Measurements from ENCODE around the gene MOB3A.

The MOB3A gene

GRCh38 chr19:2127758-2128157 lies 31.6 kb upstream of the MOB3A start:
- Histone ChIP-seq H4K20me1 (peaks cover 78 to 96% (median 93%) of the 10 kb centered on the region in 11 experiments), H3K9ac (no peak overlapping the region), H3K27ac (no peak overlapping the region), H3K4me1 (peaks cover 0 to 4% (median 0%) of the 10 kb centered on the region in 10 experiments; a peak in 1 of 20 replicates), H3K36me3 (peaks cover 85 to 94% (median 92%) of the 10 kb centered on the region in 11 experiments), H3K4me3 (no peak overlapping the region), H3K9me3 (replicated peaks in 1 of 11) (no peaks in the 10 kb centered on the region), H3K4me2 (no peak overlapping the region), H3K27me3 (no peaks in the 10 kb centered on the region)
- no peak for TF ChIP-seq Cebpa-rat (IDR thresholded peaks at IDR 0.05)

GRCh38 chr19:2126879-2127518 lies 30.9 kb upstream of the MOB3A start:
- TF ChIP-seq Cebpa-rat (IDR thresholded peaks at IDR 0.05), result no peak
- no peak overlapping the region for H3K27ac ChIP-seq
- peaks cover 85 to 94% (median 92%) of the 10 kb centered on the region in 11 experiments for H3K36me3 ChIP-seq
- H4K20me1 ChIP-seq, result peaks cover 80 to 96% (median 93%) of the 10 kb centered on the region in 11 experiments
- no peak overlapping the region for H3K4me2 ChIP-seq
- no peaks in the 10 kb centered on the region for H3K27me3 ChIP-seq
- H3K9ac ChIP-seq, result no peak overlapping the region; a peak in 1 of 22 replicates
- H3K9me3 ChIP-seq (replicated peaks in 1 of 11), result no peaks in the 10 kb centered on the region
- H3K4me1 ChIP-seq, result peaks cover 0 to 4% (median 0%) of the 10 kb centered on the region in 10 experiments; a peak in 1 of 20 replicates
- no peak overlapping the region for H3K4me3 ChIP-seq

GRCh38 chr19:2123682-2124387 lies 27.7 kb upstream of the MOB3A start:
- Histone ChIP-seq H3K27me3 (no peaks in the 10 kb centered on the region), H3K27ac (no peak overlapping the region), H3K4me2 (no peak overlapping the region), H3K4me1 (peaks cover 0 to 4% (median 0%) of the 10 kb centered on the region in 10 experiments; a peak in 1 of 20 replicates), H4K20me1 (peaks cover 75 to 96% (median 91%) of the 10 kb centered on the region in 11 experiments), H3K9me3 (replicated peaks in 1 of 11) (no peaks in the 10 kb centered on the region), H3K9ac (no peak overlapping the region), H3K4me3 (no peak overlapping the region), H3K36me3 (peaks cover 88 to 94% (median 94%) of the 10 kb centered on the region in 11 experiments)
- no peak for TF ChIP-seq Cebpa-rat (IDR thresholded peaks at IDR 0.05)

- H3K9me3 ChIP-seq (replicated peaks in 1 of 11), result no peaks in the 10 kb centered on the region
- peaks cover 96 to 100% (median 100%) of the 10 kb centered on the region in 11 experiments for H3K36me3 ChIP-seq
- no peak overlapping the region for H3K4me2 ChIP-seq
- no peak for TF ChIP-seq Cebpa-rat (IDR thresholded peaks at IDR 0.05)
- peaks cover 81 to 100% (median 96%) of the 10 kb centered on the region in 11 experiments for H4K20me1 ChIP-seq
- no peak overlapping the region for H3K9ac ChIP-seq
- no peaks in the 10 kb centered on the region for H3K27me3 ChIP-seq
- H3K4me3 ChIP-seq, result no peak overlapping the region
- no peak overlapping the region for H3K27ac ChIP-seq
- H3K4me1 ChIP-seq, result peaks cover 0 to 4% (median 0%) of the 10 kb centered on the region in 10 experiments; a peak in 1 of 20 replicates
These were observed 26.9 kb upstream of the MOB3A start for GRCh38 chr19:2122982-2123381.

- no peak for TF ChIP-seq Cebpa-rat (IDR thresholded peaks at IDR 0.05)
These were observed 26.1 kb upstream of the MOB3A start for GRCh38 chr19:2122251-2122650.

GRCh38 chr19:2121416-2122051 lies 25.4 kb upstream of the MOB3A start:
- H3K9ac ChIP-seq, result no peak overlapping the region
- no peaks in the 10 kb centered on the region for H3K27me3 ChIP-seq
- no peaks in the 10 kb centered on the region; a peak in 1 of 20 replicates for H3K4me1 ChIP-seq
- H3K4me3 ChIP-seq, result no peak overlapping the region
- no peak overlapping the region for H3K4me2 ChIP-seq
- H4K20me1 ChIP-seq, result peaks cover 75 to 100% (median 96%) of the 10 kb centered on the region in 11 experiments
- H3K36me3 ChIP-seq, result peaks cover 96 to 100% (median 100%) of the 10 kb centered on the region in 11 experiments
- no peak overlapping the region for H3K27ac ChIP-seq
- TF ChIP-seq Cebpa-rat (IDR thresholded peaks at IDR 0.05), result no peak
- no peaks in the 10 kb centered on the region for H3K9me3 ChIP-seq (replicated peaks in 1 of 11)

More at GRCh38 chr19:2122251-2122650, 26.1 kb upstream of the MOB3A start:
- Histone ChIP-seq H3K4me2 (no peak overlapping the region), H4K20me1 (peaks cover 76 to 100% (median 96%) of the 10 kb centered on the region in 11 experiments), H3K27ac (no peak overlapping the region), H3K27me3 (no peaks in the 10 kb centered on the region), H3K9ac (no peak overlapping the region), H3K36me3 (peaks cover 96 to 100% (median 100%) of the 10 kb centered on the region in 11 experiments), H3K9me3 (replicated peaks in 1 of 11) (no peaks in the 10 kb centered on the region), H3K4me3 (no peak overlapping the region), H3K4me1 (peaks cover 0 to 4% (median 0%) of the 10 kb centered on the region in 10 experiments; a peak in 1 of 20 replicates)

GRCh38 chr19:2120821-2121220 lies 24.7 kb upstream of the MOB3A start:
- TF ChIP-seq Cebpa-rat (IDR thresholded peaks at IDR 0.05), result no peak
- Histone ChIP-seq H4K20me1 (peaks cover 75 to 100% (median 96%) of the 10 kb centered on the region in 11 experiments), H3K27me3 (no peaks in the 10 kb centered on the region), H3K4me3 (no peak overlapping the region), H3K9ac (no peak overlapping the region), H3K36me3 (peaks cover 96 to 100% (median 100%) of the 10 kb centered on the region in 11 experiments), H3K4me1 (peaks cover 0 to 4% (median 0%) of the 10 kb centered on the region in 10 experiments; a peak in 1 of 20 replicates), H3K4me2 (no peak overlapping the region), H3K9me3 (replicated peaks in 1 of 11) (no peaks in the 10 kb centered on the region), H3K27ac (no peak overlapping the region)

GRCh38 chr19:2119921-2120785 lies 24.0 kb upstream of the MOB3A start:
- Histone ChIP-seq H3K9me3 (replicated peaks in 1 of 11) (no peaks in the 10 kb centered on the region), H3K36me3 (peaks cover 97 to 100% (median 100%) of the 10 kb centered on the region in 11 experiments), H3K9ac (no peak overlapping the region)

More at GRCh38 chr19:2119921-2120785, 24.0 kb upstream of the MOB3A start:
- Histone ChIP-seq H3K4me3 (no peak overlapping the region), H3K27ac (no peak overlapping the region), H3K4me1 (peaks cover 0 to 11% (median 1%) of the 10 kb centered on the region in 10 experiments; a peak in 13 of 20 replicates), H3K4me2 (no peak overlapping the region), H4K20me1 (peaks cover 78 to 100% (median 97%) of the 10 kb centered on the region in 11 experiments), H3K27me3 (no peaks in the 10 kb centered on the region)
- no peak for TF ChIP-seq Cebpa-rat (IDR thresholded peaks at IDR 0.05)

Measured in BLaER1 treated with 17β-estradiol and CSF1 and Interleukin-3, amounts not matched to agents 10 nM and 100 nM (cell line).